GM18870 (cell line): Measurements from ENCODE around the gene KCNJ14.

Experiments
- ATAC-seq: cut with Tn5 transposase; IDR thresholded peaks from one replicate; pipeline ENCODE4 v1.9.1; 2021; ENCODE audit warnings: moderate library complexity; ENCODE audit not compliant: unreplicated experiment

Gene KCNJ14

GRCh38 chr19:48445256-48445605 lies 10.1 kb upstream of the KCNJ14 start:
- no peak for ATAC-seq

- peak; percentile 85 for ATAC-seq
Measured at GRCh38 chr19:48445606-48446481, 9.5 kb upstream of the KCNJ14 start, which contains the start of gene GRWD1. Gene GRWD1 (plus strand): TSS chr19:48445983. CDS start chr19:48446006, 23 bp downstream.

- no peak for ATAC-seq
Measured at GRCh38 chr19:48446579-48446978, 8.8 kb upstream of the KCNJ14 start.

- ATAC-seq = no peak
Measured at GRCh38 chr19:48448563-48448962, 6.8 kb upstream of the KCNJ14 start.

GRCh38 chr19:48450441-48450840 lies 4.9 kb upstream of the KCNJ14 start:
- no peak for ATAC-seq

- no peak for ATAC-seq
Measured at GRCh38 chr19:48450863-48451262, 4.5 kb upstream of the KCNJ14 start.

DNA sequence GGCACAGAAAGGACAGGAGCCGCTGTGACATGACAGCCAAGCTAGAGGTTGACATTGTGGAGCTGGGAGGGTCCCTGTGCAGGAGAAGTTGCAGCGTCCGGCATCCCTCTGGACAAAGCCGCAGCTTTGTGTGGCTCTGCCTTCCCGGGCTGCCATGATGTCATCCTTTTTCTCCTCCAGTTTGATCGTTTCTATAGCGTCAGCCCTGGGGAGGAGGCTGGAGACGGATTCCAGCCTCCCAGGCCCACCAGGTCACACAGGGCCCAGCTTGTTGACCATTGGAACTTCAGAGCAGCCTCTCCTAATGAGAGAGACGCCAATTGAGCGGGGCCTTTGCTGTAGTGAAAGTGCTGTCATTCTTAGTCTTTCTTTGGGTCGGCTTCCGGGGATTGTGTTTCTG lies 3.8 kb upstream of the KCNJ14 start:
- no peak for ATAC-seq

DNA sequence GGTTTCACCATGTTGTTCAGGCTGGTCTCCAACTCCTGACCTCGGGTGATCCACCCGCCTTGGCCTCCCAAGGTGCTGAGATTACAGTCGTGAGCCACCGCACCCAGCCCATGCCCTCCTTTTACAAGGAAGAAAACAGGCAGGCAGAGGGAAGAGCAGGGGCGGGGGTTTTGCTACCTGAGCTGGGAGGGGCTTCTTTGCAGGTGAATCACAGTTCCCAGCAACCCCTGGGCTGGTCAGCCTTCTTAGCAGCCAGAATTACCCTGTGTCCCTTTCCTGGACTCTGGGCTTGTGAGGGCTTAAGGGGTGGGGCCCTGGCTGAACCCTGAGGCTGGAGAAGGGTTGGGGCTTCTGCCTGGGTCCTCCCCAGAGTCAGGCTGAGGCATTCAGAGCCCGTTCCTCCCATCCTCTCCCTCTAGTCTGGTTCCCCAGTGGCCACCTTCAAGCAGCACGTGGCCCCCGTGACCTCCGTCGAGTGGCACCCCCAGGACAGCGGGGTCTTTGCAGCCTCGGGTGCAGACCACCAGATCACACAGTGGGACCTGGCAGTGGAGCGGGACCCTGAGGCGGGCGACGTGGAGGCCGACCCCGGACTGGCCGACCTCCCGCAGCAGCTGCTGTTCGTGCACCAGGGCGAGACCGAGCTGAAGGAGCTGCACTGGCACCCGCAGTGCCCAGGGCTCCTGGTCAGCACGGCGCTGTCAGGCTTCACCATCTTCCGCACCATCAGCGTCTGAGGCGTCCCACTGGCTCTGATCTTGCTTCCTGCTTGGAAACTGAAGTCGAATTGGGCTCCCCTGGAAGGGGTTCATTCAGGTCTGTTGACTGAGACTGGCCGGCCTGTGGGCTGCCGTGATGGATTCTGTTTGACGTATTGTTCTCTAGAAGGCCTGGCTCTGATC lies 2.8 kb upstream of the KCNJ14 start:
- ATAC-seq = no peak

GRCh38 chr19:48454150-48454730 lies 1.1 kb upstream of the KCNJ14 start:
- no peak for ATAC-seq

GRCh38 chr19:48455908-48456562 lies 661 bp downstream of the KCNJ14 start:
- no peak for ATAC-seq

DNA sequence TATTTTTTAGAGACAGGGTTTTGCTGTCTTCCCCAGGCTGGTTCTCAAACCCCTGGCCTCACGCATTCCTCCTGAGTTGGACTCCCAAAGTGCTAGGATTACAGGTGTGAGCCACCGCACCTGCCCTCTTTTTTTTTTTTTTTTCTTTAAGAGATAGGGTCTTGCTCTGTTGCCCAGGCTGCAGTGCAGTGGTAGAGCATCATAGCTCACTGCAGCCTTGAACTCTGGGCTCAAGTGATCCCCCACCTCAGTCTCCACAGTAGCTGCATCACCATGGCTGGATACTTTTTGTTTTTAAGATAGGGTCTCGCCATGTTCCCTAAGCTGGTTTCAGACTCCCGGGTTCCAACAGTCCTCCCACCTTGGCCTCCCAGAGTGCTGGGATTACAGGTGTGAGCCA lies 1.5 kb downstream of the KCNJ14 start:
- ATAC-seq = no peak

GRCh38 chr19:48458016-48458415 lies 2.6 kb downstream of the KCNJ14 start:
- no peak for ATAC-seq

- ATAC-seq = no peak
Measured at GRCh38 chr19:48461651-48461981, 6.2 kb downstream of the KCNJ14 start.

DNA sequence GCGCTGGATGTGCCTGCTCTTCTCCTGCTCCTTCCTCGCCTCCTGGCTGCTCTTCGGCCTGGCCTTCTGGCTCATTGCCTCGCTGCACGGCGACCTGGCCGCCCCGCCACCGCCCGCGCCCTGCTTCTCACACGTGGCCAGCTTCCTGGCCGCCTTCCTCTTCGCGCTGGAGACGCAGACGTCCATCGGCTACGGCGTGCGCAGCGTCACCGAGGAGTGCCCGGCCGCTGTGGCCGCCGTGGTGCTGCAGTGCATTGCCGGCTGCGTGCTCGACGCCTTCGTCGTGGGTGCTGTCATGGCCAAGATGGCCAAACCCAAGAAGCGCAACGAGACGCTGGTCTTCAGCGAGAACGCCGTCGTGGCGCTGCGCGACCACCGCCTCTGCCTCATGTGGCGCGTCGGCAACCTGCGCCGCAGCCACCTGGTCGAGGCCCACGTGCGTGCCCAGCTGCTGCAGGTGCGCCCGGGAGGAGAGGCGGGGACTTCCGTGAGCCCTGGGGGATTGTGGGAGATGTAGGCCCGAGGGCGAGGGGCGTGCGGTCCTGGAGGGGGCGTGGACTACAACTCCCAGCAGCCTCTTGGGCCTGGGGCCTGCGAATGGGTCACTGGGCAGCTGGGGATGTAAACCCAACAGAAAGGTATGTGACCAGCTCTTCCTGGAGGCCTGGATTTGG lies 6.7 kb downstream of the KCNJ14 start:
- no peak for ATAC-seq

GRCh38 chr19:48465215-48465614 lies 9.8 kb downstream of the KCNJ14 start:
- no peak for ATAC-seq

DNA sequence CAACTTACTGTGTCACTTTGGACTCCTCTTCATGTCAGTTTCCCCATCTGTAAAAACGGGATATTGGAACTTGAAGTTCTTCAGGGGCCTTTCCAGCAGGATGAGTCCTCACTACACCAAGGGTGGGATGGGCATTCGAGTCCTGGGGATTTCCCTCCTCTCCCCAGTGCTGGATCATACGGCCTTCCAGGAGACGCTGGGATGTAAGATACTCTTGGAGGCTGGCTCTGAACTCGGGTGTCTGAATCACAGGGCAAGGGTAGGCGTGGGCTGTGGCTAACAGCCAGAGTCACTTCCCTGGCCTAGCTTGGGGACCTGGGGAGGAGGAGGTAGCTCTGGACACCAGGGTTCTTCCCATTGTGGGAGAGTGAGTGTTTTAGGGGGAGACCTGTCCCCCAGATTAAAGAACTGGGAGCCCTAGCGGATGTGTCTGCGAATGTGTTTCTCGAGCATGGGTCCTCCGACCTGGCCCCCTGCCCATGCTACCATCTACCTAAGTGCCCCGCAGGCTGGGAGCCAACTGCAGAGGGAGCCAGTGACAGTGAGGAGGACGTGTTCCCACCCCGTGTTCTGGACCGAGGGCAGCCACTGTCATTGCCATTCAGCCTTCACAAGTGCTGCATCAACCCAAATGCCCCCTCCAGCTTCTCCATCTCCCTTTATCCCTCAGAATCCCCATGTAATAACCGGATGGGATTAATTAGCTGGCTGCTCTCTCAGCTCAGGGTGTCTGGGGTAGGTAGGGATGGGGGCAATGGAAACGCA lies 11.4 kb downstream of the KCNJ14 start:
- ATAC-seq = no peak

- peak; percentile 90 for ATAC-seq
Measured at GRCh38 chr19:48468772-48469288, 13.5 kb downstream of the KCNJ14 start.

DNA sequence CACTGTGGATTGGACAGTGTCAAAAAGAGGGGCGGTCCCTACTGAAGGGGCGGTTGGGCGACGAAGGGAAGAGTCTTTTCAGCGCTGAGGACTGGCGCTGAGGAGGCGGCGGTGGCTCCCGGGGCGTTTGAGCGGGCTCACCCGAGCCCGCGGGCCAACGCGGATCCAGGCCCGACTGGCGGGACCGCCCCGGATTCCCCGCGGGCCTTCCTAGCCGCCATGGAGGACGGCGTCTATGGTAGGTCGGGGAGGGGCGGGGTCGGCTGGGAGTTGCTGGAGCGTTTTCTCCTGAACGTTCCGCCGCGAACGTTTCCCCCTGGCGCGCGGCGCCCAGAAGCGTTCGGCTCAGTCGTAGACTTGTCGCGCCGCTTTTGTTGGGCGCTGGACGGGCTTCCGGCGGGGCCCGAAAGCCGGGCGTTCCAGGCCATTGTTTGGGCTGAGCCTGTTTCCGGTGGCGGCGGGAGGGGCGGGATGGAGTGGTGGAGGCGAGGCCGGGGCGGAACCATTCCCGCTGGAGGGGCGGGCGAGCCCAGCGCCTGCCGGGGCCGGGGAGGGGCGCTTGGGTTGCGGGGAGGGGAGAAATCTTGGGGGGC lies 14.0 kb downstream of the KCNJ14 start, which contains the start of gene CYTH2:
CYTH2 (plus strand) TSS at position 81 of the 593 bp plus-strand sequence; CDS start at position 220, 139 bp downstream.
- ATAC-seq = peak; percentile 7
